Central memory CD4-positive, alpha-beta T cell (primary cell): ENCODE data around the gene HDAC5.
"Not testable (repeated sequence)": the region's sequence is repeated elsewhere in the genome, so short reads cannot be mapped to it uniquely, and the experiment has no call there.

Experiments
- DNase-seq: peaks from one replicate; pipeline ENCODE4 v3.0.0; 2022
- total RNA-seq, 3 experiments: gene quantifications; one replicate each; lab custom pipeline; 2026; lab: John Stamatoyannopoulos, UW

Gene HDAC5
- 41.3 to 106 (median 86.5) reads per million in 3 experiments for total RNA-seq

- peak; percentile 91 for DNase-seq
Measured at GRCh38 chr17:44123356-44124117, at the start of gene HDAC5. Gene HDAC5 (minus strand): TSS chr17:44123641. CDS start chr17:44117515, 6,126 bp downstream.

GRCh38 chr17:44171931-44172455 is 48.6 kb upstream of the HDAC5 start:
- no peak for DNase-seq

- DNase-seq = no peak
Measured at GRCh38 chr17:44170499-44171201, 47.2 kb upstream of the HDAC5 start, which contains the start of gene ASB16. Gene ASB16 (plus strand): TSS chr17:44170704. CDS start chr17:44170790, 86 bp downstream.

- DNase-seq = no peak
Measured at GRCh38 chr17:44170135-44170498, 46.7 kb upstream of the HDAC5 start.

- no peak for DNase-seq
Measured at GRCh38 chr17:44167181-44167861, 43.9 kb upstream of the HDAC5 start.

- no peak for DNase-seq
Measured at GRCh38 chr17:44164476-44164875, 41.0 kb upstream of the HDAC5 start.

GRCh38 chr17:44159519-44160210 is 36.2 kb upstream of the HDAC5 start:
- peak; percentile 33 for DNase-seq

GRCh38 chr17:44155488-44155887 is 32.0 kb upstream of the HDAC5 start:
- no peak for DNase-seq

- DNase-seq = no peak
Measured at GRCh38 chr17:44152875-44153274, 29.4 kb upstream of the HDAC5 start.

- DNase-seq = no peak
Measured at GRCh38 chr17:44149750-44150329, 26.4 kb upstream of the HDAC5 start.

- not testable (repeated sequence) for DNase-seq
Measured at GRCh38 chr17:44149066-44149465, 25.6 kb upstream of the HDAC5 start.

- no peak for DNase-seq
Measured at GRCh38 chr17:44147812-44148211, 24.4 kb upstream of the HDAC5 start.

GRCh38 chr17:44146375-44147346 is 23.2 kb upstream of the HDAC5 start:
- DNase-seq = no peak

GRCh38 chr17:44144966-44145739 is 21.7 kb upstream of the HDAC5 start:
- DNase-seq = no peak

GRCh38 chr17:44143921-44144320 is 20.5 kb upstream of the HDAC5 start:
- DNase-seq = not testable (repeated sequence)

- no peak for DNase-seq
Measured at GRCh38 chr17:44137891-44138709, 14.7 kb upstream of the HDAC5 start.

GRCh38 chr17:44134752-44135568 is 11.5 kb upstream of the HDAC5 start:
- no peak for DNase-seq

GRCh38 chr17:44133918-44134476 is 10.6 kb upstream of the HDAC5 start:
- no peak for DNase-seq
